Measurements from ENCODE around the gene ZKSCAN4. TPM values are rescaled to one million over a fixed set of nuclear protein-coding genes. Genes with fewer than 3 reads are reported as not detected.

ZKSCAN4 gene
- total and polyA plus RNA-seq, 2 of the 8 experiments (the other 6 are each of a cell fraction or from before 2014, with no cell fraction given), result 2.2 to 6.6 TPM

DNA sequence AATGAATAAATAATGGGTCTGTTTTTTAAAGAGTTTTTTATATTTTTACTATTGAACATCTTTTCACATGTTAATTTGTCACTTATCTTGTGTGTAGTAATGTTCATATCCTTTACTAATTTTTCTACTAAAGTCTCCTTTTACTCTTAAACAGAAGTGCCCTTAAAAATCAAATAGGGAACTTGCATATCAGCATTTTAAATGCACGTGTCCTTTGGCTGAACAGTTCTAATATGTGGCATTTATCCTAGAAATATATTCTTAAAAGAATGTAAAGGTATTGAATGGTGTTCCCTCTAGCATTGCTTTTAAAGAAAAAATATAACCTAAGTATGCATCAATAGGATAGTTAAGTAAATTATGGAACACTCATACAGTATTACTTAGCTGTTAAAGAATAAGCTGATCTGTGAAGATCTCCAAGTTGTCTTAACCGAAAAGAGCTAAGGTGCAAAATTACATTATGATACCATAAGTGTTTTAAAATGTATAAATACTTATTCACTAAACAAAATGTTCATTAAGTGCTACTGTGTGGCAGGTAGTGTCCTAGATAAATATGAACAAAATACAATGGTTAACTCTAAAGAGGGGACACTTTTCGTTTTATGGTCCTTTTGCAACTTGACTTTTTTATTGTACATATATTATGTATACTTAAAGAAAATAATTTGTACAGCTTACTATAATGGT, 28.7 kb upstream of the ZKSCAN4 start (continued):
- TF ChIP-seq, protein P1, sequence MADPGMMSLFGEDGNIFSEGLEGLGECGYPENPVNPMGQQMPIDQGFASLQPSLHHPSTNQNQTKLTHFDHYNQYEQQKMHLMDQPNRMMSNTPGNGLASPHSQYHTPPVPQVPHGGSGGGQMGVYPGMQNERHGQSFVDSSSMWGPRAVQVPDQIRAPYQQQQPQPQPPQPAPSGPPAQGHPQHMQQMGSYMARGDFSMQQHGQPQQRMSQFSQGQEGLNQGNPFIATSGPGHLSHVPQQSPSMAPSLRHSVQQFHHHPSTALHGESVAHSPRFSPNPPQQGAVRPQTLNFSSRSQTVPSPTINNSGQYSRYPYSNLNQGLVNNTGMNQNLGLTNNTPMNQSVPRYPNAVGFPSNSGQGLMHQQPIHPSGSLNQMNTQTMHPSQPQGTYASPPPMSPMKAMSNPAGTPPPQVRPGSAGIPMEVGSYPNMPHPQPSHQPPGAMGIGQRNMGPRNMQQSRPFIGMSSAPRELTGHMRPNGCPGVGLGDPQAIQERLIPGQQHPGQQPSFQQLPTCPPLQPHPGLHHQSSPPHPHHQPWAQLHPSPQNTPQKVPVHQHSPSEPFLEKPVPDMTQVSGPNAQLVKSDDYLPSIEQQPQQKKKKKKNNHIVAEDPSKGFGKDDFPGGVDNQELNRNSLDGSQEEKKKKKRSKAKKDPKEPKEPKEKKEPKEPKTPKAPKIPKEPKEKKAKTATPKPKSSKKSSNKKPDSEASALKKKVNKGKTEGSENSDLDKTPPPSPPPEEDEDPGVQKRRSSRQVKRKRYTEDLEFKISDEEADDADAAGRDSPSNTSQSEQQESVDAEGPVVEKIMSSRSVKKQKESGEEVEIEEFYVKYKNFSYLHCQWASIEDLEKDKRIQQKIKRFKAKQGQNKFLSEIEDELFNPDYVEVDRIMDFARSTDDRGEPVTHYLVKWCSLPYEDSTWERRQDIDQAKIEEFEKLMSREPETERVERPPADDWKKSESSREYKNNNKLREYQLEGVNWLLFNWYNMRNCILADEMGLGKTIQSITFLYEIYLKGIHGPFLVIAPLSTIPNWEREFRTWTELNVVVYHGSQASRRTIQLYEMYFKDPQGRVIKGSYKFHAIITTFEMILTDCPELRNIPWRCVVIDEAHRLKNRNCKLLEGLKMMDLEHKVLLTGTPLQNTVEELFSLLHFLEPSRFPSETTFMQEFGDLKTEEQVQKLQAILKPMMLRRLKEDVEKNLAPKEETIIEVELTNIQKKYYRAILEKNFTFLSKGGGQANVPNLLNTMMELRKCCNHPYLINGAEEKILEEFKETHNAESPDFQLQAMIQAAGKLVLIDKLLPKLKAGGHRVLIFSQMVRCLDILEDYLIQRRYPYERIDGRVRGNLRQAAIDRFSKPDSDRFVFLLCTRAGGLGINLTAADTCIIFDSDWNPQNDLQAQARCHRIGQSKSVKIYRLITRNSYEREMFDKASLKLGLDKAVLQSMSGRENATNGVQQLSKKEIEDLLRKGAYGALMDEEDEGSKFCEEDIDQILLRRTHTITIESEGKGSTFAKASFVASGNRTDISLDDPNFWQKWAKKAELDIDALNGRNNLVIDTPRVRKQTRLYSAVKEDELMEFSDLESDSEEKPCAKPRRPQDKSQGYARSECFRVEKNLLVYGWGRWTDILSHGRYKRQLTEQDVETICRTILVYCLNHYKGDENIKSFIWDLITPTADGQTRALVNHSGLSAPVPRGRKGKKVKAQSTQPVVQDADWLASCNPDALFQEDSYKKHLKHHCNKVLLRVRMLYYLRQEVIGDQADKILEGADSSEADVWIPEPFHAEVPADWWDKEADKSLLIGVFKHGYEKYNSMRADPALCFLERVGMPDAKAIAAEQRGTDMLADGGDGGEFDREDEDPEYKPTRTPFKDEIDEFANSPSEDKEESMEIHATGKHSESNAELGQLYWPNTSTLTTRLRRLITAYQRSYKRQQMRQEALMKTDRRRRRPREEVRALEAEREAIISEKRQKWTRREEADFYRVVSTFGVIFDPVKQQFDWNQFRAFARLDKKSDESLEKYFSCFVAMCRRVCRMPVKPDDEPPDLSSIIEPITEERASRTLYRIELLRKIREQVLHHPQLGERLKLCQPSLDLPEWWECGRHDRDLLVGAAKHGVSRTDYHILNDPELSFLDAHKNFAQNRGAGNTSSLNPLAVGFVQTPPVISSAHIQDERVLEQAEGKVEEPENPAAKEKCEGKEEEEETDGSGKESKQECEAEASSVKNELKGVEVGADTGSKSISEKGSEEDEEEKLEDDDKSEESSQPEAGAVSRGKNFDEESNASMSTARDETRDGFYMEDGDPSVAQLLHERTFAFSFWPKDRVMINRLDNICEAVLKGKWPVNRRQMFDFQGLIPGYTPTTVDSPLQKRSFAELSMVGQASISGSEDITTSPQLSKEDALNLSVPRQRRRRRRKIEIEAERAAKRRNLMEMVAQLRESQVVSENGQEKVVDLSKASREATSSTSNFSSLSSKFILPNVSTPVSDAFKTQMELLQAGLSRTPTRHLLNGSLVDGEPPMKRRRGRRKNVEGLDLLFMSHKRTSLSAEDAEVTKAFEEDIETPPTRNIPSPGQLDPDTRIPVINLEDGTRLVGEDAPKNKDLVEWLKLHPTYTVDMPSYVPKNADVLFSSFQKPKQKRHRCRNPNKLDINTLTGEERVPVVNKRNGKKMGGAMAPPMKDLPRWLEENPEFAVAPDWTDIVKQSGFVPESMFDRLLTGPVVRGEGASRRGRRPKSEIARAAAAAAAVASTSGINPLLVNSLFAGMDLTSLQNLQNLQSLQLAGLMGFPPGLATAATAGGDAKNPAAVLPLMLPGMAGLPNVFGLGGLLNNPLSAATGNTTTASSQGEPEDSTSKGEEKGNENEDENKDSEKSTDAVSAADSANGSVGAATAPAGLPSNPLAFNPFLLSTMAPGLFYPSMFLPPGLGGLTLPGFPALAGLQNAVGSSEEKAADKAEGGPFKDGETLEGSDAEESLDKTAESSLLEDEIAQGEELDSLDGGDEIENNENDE (IDR thresholded peaks at IDR 0.05; ENCODE audit: insufficient replicate concordance, low read length), result no peak
- TF ChIP-seq TCF12 (IDR thresholded peaks at IDR 0.05; ENCODE audit: low read depth, low read length), result no peak
- TF ChIP-seq TAF1 (IDR thresholded peaks at IDR 0.05; ENCODE audit: low read depth, low read length), result no peak
- no peak for TF ChIP-seq YY1 (IDR thresholded peaks at IDR 0.05; ENCODE audit: low read depth, low read length)
- TF ChIP-seq POU5F1 (IDR thresholded peaks at IDR 0.05; ENCODE audit: low read depth, low read length), result no peak
- no peak for TF ChIP-seq CREB1 (IDR thresholded peaks at IDR 0.05)
- no peak for TF ChIP-seq BCL11A (IDR thresholded peaks at IDR 0.05; ENCODE audit: low read depth in 2 of 2, low read length in 2 of 2)
- no peak for TF ChIP-seq BACH1 (IDR thresholded peaks at IDR 0.05; ENCODE audit: low read length)
- no peak for TF ChIP-seq RXRA (IDR thresholded peaks at IDR 0.05; ENCODE audit: insufficient read depth, low read depth, low read length)
